DND-41 (cell line): ENCODE measurements around the gene CDH23.

Experiments used
- ATAC-seq: fragments of 200-7000 bp; cut with Tn5 transposase; 3 replicates; pipeline ENCODE4 v1.9.1; 2021; ENCODE audit warnings: low read depth; ENCODE audit not compliant: insufficient read depth
- DNase-seq: peaks from one replicate; pipeline ENCODE4 v3.0.0-alpha.2; 2020
- H2AFZ ChIP-seq: 2 replicates; pipeline ENCODE4 v1.6.0; 2012; ENCODE audit warnings: low read depth, low read length
- H3K27ac ChIP-seq: 2 replicates; pipeline ENCODE4 v1.5.1; 2012; ENCODE audit warnings: low read length, inconsistent platforms
- H3K27me3 ChIP-seq: fragments of 200-600 bp; sonication (generic); 2 replicates; pipeline ENCODE4 v1.6.0; 2012; ENCODE audit warnings: low read length, mild to moderate bottlenecking, inconsistent platforms; ENCODE audit not compliant: insufficient read depth, poor library complexity
- H3K36me3 ChIP-seq: 2 replicates; pipeline ENCODE4 v1.5.1; 2012; ENCODE audit warnings: low read length, inconsistent platforms; ENCODE audit not compliant: insufficient read depth
- H3K4me1 ChIP-seq: 2 replicates; pipeline ENCODE4 v1.5.1; 2012; ENCODE audit warnings: mild to moderate bottlenecking, low read length; ENCODE audit not compliant: insufficient read depth
- H3K4me2 ChIP-seq: 2 replicates; pipeline ENCODE4 v1.6.0; 2012; ENCODE audit warnings: mild to moderate bottlenecking, moderate library complexity, low read length, inconsistent platforms; ENCODE audit not compliant: insufficient read depth
- H3K4me3 ChIP-seq, 2 experiments: fragments of 200-600 bp in 1 of 2; shearing (Covaris generic) in 1 of 2; 2 replicates each; pipeline ENCODE4 v1.5.1; 2012 to 2016; ENCODE audit warnings: inconsistent platforms in 2 of 2, low read length in 2 of 2, mild to moderate bottlenecking in 2 of 2, low read depth in 1 of 2, moderate library complexity in 1 of 2
- H3K79me2 ChIP-seq: 2 replicates; pipeline ENCODE4 v1.6.0; 2012; ENCODE audit warnings: low read length, inconsistent platforms; ENCODE audit not compliant: insufficient read depth
- H3K9ac ChIP-seq: 2 replicates; pipeline ENCODE4 v1.6.0; 2012; ENCODE audit warnings: low read depth, mild to moderate bottlenecking, inconsistent platforms, low read length, moderate library complexity
- H3K9me3 ChIP-seq: 2 replicates; pipeline ENCODE4 v1.5.1; 2012; ENCODE audit warnings: low read length, moderate library complexity, mild to moderate bottlenecking, inconsistent platforms; ENCODE audit not compliant: insufficient read depth, severe bottlenecking
- H4K20me1 ChIP-seq: 2 replicates; pipeline ENCODE4 v1.6.0; 2012; ENCODE audit warnings: low read length; ENCODE audit not compliant: insufficient read depth
- EZH2 ChIP-seq: IDR thresholded peaks from 3 replicates; pipeline ENCODE4 v1.6.1; 2012; ENCODE audit warnings: borderline replicate concordance, low read depth, mild to moderate bottlenecking, moderate library complexity, low read length, inconsistent platforms; ENCODE audit not compliant: severe bottlenecking
- TF ChIP-seq, protein P1 (sequence below): IDR thresholded peaks from 2 replicates; pipeline ENCODE4 v1.5.1; 2012; ENCODE audit warnings: borderline replicate concordance, low read length, moderate library complexity, mild to moderate bottlenecking; ENCODE audit not compliant: poor library complexity, severe bottlenecking; ENCODE audit errors: extremely low read depth

CDH23 gene

DNA sequence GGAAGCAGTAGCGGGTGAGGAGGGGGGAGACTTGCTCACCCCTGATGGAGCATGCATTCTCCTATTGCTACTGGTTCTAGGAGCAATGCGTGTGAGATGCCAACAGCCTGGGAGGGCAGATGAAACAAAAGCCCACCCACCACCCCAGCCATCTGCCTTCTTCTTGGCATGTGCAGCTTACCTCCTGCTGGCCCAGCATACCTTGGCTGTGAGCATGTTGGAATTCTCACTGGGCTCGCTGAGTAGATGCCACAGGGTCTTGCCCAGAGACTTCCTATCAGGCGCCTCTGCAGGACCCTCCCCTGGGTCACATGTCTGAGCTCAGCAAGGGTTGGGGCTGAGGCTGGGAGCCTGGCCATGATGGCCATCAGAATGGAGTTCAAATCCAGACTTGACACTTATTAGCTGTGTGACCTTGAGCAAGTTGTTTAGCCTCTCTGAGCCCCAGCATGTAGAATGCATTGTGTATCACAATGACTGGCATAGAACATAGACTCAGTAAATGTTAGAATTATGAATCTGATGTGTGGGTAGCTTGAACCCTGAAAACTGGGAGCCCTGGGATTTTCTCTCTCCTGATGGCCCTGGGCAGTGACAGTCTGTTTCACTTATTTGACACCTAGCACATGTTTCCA is 38.2 kb downstream of the CDH23 start:
- DNase-seq (no peak), ATAC-seq (no peak)
- Histone ChIP-seq H3K27me3 (peaks cover 6% of the 10 kb centered on the region), H3K79me2 (no peaks in the 10 kb centered on the region), H3K4me1 (no peaks in the 10 kb centered on the region), H3K4me2 (no peak overlapping the region), H3K27ac (no peak overlapping the region), H3K36me3 (no peaks in the 10 kb centered on the region), H3K9ac (no peak overlapping the region), H3K4me3 (no peak overlapping the region), H3K9me3 (no peaks in the 10 kb centered on the region), H4K20me1 (no peaks in the 10 kb centered on the region), H2AFZ (no peak overlapping the region)
- TF ChIP-seq EZH2, result no peak
- TF ChIP-seq, protein P1, sequence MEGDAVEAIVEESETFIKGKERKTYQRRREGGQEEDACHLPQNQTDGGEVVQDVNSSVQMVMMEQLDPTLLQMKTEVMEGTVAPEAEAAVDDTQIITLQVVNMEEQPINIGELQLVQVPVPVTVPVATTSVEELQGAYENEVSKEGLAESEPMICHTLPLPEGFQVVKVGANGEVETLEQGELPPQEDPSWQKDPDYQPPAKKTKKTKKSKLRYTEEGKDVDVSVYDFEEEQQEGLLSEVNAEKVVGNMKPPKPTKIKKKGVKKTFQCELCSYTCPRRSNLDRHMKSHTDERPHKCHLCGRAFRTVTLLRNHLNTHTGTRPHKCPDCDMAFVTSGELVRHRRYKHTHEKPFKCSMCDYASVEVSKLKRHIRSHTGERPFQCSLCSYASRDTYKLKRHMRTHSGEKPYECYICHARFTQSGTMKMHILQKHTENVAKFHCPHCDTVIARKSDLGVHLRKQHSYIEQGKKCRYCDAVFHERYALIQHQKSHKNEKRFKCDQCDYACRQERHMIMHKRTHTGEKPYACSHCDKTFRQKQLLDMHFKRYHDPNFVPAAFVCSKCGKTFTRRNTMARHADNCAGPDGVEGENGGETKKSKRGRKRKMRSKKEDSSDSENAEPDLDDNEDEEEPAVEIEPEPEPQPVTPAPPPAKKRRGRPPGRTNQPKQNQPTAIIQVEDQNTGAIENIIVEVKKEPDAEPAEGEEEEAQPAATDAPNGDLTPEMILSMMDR, result no peak

DNA sequence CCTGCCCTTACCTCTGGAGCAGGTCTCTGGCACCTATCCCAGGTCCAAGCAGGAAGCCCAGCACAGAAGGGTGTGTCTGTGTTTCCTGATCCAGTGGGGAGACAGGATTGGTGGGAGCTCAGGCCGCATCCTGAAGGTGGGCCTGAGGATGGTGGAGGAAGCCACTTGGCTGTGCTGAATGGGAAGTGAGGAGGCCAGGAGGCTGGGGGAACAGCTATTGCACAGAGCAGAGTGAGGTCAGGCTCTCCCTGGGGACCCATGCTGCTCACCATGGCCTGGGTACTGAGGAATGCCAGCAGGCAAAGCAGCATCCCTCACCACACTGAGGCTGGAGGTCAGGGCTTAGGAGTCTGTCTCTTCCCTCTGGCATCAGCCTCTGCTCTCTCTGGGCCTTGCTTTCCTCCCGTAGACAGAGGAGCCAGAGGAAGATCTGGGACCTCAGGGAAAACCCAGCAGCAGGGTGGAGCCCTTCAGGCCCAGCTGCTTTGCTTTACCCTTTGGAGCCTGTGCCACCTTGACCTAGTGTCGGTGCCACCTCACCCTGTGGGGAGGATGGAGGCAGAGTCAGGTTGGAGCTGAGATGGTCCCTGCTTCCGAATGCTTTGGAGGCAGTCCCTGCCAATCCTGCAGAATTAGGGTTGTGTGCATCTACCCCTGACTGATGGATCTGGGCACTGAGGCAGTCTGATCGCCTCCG is 39.0 kb downstream of the CDH23 start:
- no peak for DNase-seq
- Histone ChIP-seq H3K9ac (no peak overlapping the region), H3K27ac (no peak overlapping the region), H4K20me1 (no peaks in the 10 kb centered on the region), H2AFZ (no peak overlapping the region), H3K9me3 (no peaks in the 10 kb centered on the region), H3K79me2 (no peaks in the 10 kb centered on the region), H3K4me2 (no peak overlapping the region), H3K27me3 (peaks cover 8% of the 10 kb centered on the region), H3K4me1 (no peaks in the 10 kb centered on the region), H3K36me3 (no peaks in the 10 kb centered on the region), H3K4me3 (no peak overlapping the region)
- TF ChIP-seq, protein P1, result no peak
- no peak for TF ChIP-seq EZH2
- no peak for ATAC-seq

DNA sequence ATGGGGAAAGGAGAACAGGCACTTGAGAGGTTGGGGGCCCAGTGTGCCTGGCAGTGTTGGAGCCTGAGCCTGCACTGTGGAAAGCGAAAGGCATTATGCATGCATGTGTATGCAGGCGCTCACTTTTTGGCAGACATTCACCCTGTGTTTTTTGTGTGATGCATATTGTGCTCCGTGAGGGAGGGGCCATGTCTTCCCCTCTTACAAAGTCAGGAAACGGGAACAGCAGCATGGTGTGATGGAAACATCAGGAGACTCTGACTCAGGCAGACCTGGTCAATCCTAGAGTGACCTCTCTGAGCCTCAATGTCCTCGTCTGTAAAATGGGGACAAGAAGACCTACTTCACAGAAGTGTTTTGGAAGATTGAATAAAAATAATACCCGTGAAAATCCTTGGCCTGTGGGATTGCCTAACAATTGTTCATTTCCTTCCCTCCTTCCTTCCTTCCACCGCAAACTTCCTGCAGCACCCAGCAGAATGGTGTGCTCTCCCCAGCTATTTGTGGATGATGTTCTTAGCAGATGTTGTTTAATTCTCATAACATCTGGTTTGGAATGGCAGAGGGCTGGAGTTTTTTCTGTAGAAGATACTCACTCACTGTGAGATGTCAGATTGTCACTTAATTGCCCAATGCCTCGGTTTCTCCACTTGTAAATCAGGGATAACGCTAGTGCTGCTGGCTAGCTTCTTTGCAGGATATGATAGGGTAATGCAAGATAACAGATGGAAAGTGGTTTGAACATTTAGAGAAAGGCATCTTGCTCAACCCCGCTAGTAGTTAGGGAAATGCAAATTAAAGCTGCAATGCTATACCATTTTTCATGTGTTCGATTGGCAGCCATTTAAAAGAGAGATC is 39.8 kb downstream of the CDH23 start:
- DNase-seq (no peak), ATAC-seq (no peak)
- no peaks in the 10 kb centered on the region for H3K79me2 ChIP-seq
- H4K20me1 ChIP-seq, result no peaks in the 10 kb centered on the region
- no peak overlapping the region for H3K4me2 ChIP-seq
- no peak overlapping the region for H3K4me3 ChIP-seq
- H2AFZ ChIP-seq, result no peak overlapping the region
- peaks cover 8% of the 10 kb centered on the region for H3K27me3 ChIP-seq
- no peaks in the 10 kb centered on the region for H3K36me3 ChIP-seq
- H3K9ac ChIP-seq, result no peak overlapping the region
- no peaks in the 10 kb centered on the region for H3K4me1 ChIP-seq
- H3K9me3 ChIP-seq, result no peaks in the 10 kb centered on the region
- no peak overlapping the region for H3K27ac ChIP-seq
- no peak for TF ChIP-seq EZH2
- TF ChIP-seq, protein P1, result no peak
